T-helper 17 cell (primary cell): ENCODE data around the gene TMIE. TPM values are rescaled to one million over a fixed set of nuclear protein-coding genes. Genes with fewer than 3 reads are reported as not detected.
A peak's percentile ranks its signal among the peaks of the same experiment; 100 is the strongest.

Experiments
- ATAC-seq: fragments of 150-1000 bp; cut with Tn5 transposase; 2 replicates; pipeline ENCODE4 v1.10.0; 2021; ENCODE audit warnings: mild to moderate bottlenecking, moderate library complexity
- DNase-seq, 3 donors: peaks; one replicate each; pipeline versions ENCODE4 v3.0.0 to v3.0.0-alpha.2; 2020 to 2021
- H3K9me3 ChIP-seq: one replicate; pipeline ENCODE4 v1.7.0; 2013; ENCODE audit warnings: low read length, mild to moderate bottlenecking; ENCODE audit not compliant: control insufficient read depth, poor library complexity, severe bottlenecking
- H3K27ac Mint-ChIP-seq: one replicate; pipeline ENCODE4 v1.8.0; 2022; ENCODE audit warnings: mild to moderate bottlenecking, moderate library complexity, mixed read lengths
- H3K27me3 Mint-ChIP-seq: one replicate; pipeline ENCODE4 v1.8.0; 2022; ENCODE audit warnings: mixed read lengths
- H3K36me3 Mint-ChIP-seq: one replicate; pipeline ENCODE4 v1.8.0; 2022; ENCODE audit warnings: low read depth, mixed read lengths
- H3K4me1 Mint-ChIP-seq: one replicate; pipeline ENCODE4 v1.8.0; 2022; ENCODE audit warnings: mild to moderate bottlenecking, mixed read lengths
- H3K4me3 Mint-ChIP-seq: one replicate; pipeline ENCODE4 v1.8.0; 2022; ENCODE audit warnings: mild to moderate bottlenecking, moderate library complexity, mixed read lengths
- total RNA-seq, 4 donors: library from RNA in 2 of 4; stranded (reverse) in 2 of 4; gene quantifications; one replicate each; pipeline ENCODE4 v1.2.3 and lab custom pipeline; 2022 to 2026

The TMIE gene
- total RNA-seq, 2 donors from 2014 or later = 0.86 to 1.3 TPM

GRCh38 chr3:46664971-46665762 lies 36.0 kb upstream of the TMIE start:
- no peaks in the 10 kb centered on the region for H3K9me3 ChIP-seq
- no peak overlapping the region for H3K4me3 Mint-ChIP-seq
- peaks cover 16% of the 10 kb centered on the region for H3K4me1 Mint-ChIP-seq
- DNase-seq (no peak), ATAC-seq (no peak)
- H3K27me3 Mint-ChIP-seq = peaks cover 20% of the 10 kb centered on the region
- H3K36me3 Mint-ChIP-seq = no peaks in the 10 kb centered on the region
- no peak overlapping the region for H3K27ac Mint-ChIP-seq

GRCh38 chr3:46665763-46666452 lies 35.3 kb upstream of the TMIE start:
- Mint-ChIP-seq H3K36me3 (no peaks in the 10 kb centered on the region), H3K27ac (no peak overlapping the region), H3K27me3 (peaks cover 20% of the 10 kb centered on the region), H3K4me1 (peaks cover 16% of the 10 kb centered on the region), H3K4me3 (no peak overlapping the region)
- DNase-seq = no peak
- ATAC-seq = no peak
- no peaks in the 10 kb centered on the region for H3K9me3 ChIP-seq

GRCh38 chr3:46666453-46666845 lies 34.7 kb upstream of the TMIE start:
- no peak overlapping the region for H3K27ac Mint-ChIP-seq

GRCh38 chr3:46667061-46667621 lies 34.1 kb upstream of the TMIE start:
- no peaks in the 10 kb centered on the region for H3K9me3 ChIP-seq
- H3K4me1 Mint-ChIP-seq = peaks cover 14% of the 10 kb centered on the region
- no peak overlapping the region for H3K27ac Mint-ChIP-seq
- DNase-seq = peak in 1 of 3 donors; percentile 4
- H3K27me3 Mint-ChIP-seq = peaks cover 16% of the 10 kb centered on the region
- no peak overlapping the region for H3K4me3 Mint-ChIP-seq
- no peaks in the 10 kb centered on the region for H3K36me3 Mint-ChIP-seq
- ATAC-seq = no peak

More at GRCh38 chr3:46666453-46666845, 34.7 kb upstream of the TMIE start:
- Mint-ChIP-seq H3K36me3 (no peaks in the 10 kb centered on the region), H3K27me3 (peaks cover 20% of the 10 kb centered on the region), H3K4me1 (peaks cover 16% of the 10 kb centered on the region), H3K4me3 (no peak overlapping the region)
- DNase-seq (no peak), ATAC-seq (no peak)
- H3K9me3 ChIP-seq = no peaks in the 10 kb centered on the region

GRCh38 chr3:46667657-46668056 lies 33.5 kb upstream of the TMIE start:
- DNase-seq = peak in 1 of 3 donors; percentile 4
- Mint-ChIP-seq H3K4me3 (no peak overlapping the region), H3K27me3 (peaks cover 11% of the 10 kb centered on the region), H3K27ac (no peak overlapping the region), H3K36me3 (no peaks in the 10 kb centered on the region), H3K4me1 (peaks cover 14% of the 10 kb centered on the region)
- H3K9me3 ChIP-seq = no peaks in the 10 kb centered on the region
- no peak for ATAC-seq

GRCh38 chr3:46668116-46668515 lies 33.1 kb upstream of the TMIE start:
- Mint-ChIP-seq H3K27ac (no peak overlapping the region), H3K4me3 (no peak overlapping the region)

GRCh38 chr3:46668591-46668990 lies 32.6 kb upstream of the TMIE start:
- Mint-ChIP-seq H3K27me3 (peaks cover 2% of the 10 kb centered on the region), H3K36me3 (peaks cover 3% of the 10 kb centered on the region), H3K27ac (no peak overlapping the region), H3K4me1 (peaks cover 9% of the 10 kb centered on the region), H3K4me3 (no peak overlapping the region)
- DNase-seq = peak in 1 of 3 donors; percentile 4
- no peak for ATAC-seq
- no peaks in the 10 kb centered on the region for H3K9me3 ChIP-seq

More at GRCh38 chr3:46668116-46668515, 33.1 kb upstream of the TMIE start:
- no peak for ATAC-seq
- H3K9me3 ChIP-seq = no peaks in the 10 kb centered on the region
- peaks cover 13% of the 10 kb centered on the region for H3K4me1 Mint-ChIP-seq
- no peaks in the 10 kb centered on the region for H3K36me3 Mint-ChIP-seq
- peaks cover 7% of the 10 kb centered on the region for H3K27me3 Mint-ChIP-seq
- DNase-seq = peak in 1 of 3 donors; percentile 5

GRCh38 chr3:46669191-46669999 lies 31.8 kb upstream of the TMIE start:
- H3K27ac Mint-ChIP-seq = no peak overlapping the region
- peak in 1 of 3 donors; percentile 6 for DNase-seq
- no peak overlapping the region for H3K4me3 Mint-ChIP-seq
- H3K36me3 Mint-ChIP-seq = peaks cover 3% of the 10 kb centered on the region
- no peak for ATAC-seq
- H3K27me3 Mint-ChIP-seq = no peaks in the 10 kb centered on the region
- H3K4me1 Mint-ChIP-seq = peaks cover 7% of the 10 kb centered on the region
- H3K9me3 ChIP-seq = no peaks in the 10 kb centered on the region

GRCh38 chr3:46670000-46670890 lies 30.9 kb upstream of the TMIE start:
- DNase-seq (peak in 1 of 3 donors; percentile 2), ATAC-seq (no peak)
- Mint-ChIP-seq H3K36me3 (peaks cover 3% of the 10 kb centered on the region), H3K4me3 (no peak overlapping the region), H3K4me1 (peaks cover 7% of the 10 kb centered on the region), H3K27ac (no peak overlapping the region), H3K27me3 (no peaks in the 10 kb centered on the region)
- no peaks in the 10 kb centered on the region for H3K9me3 ChIP-seq

- no peak for ATAC-seq
- Mint-ChIP-seq H3K4me1 (peaks cover 7% of the 10 kb centered on the region), H3K36me3 (peaks cover 3% of the 10 kb centered on the region), H3K27ac (no peak overlapping the region), H3K27me3 (no peaks in the 10 kb centered on the region), H3K4me3 (no peak overlapping the region)
- DNase-seq = no peak
- H3K9me3 ChIP-seq = no peaks in the 10 kb centered on the region
Measured at GRCh38 chr3:46670891-46671427, 30.2 kb upstream of the TMIE start.

GRCh38 chr3:46671541-46672348 lies 29.4 kb upstream of the TMIE start:
- peaks cover 3% of the 10 kb centered on the region for H3K36me3 Mint-ChIP-seq
- no peak for ATAC-seq

More at GRCh38 chr3:46671541-46672348, 29.4 kb upstream of the TMIE start:
- Mint-ChIP-seq H3K27me3 (no peaks in the 10 kb centered on the region), H3K4me3 (no peak overlapping the region), H3K4me1 (peaks cover 6% of the 10 kb centered on the region), H3K27ac (no peak overlapping the region)
- peak; percentile 1 to 6 (median 4) for DNase-seq
- no peaks in the 10 kb centered on the region for H3K9me3 ChIP-seq
